GDM1 (cell line): ENCODE data around the gene CFAP77.
"Not testable (repeated sequence)": the region's sequence is repeated elsewhere in the genome, so short reads cannot be mapped to it uniquely, and the experiment has no call there.

Experiments used
- DNase-seq: peaks from one replicate; lab custom pipeline; 2025; lab: John Stamatoyannopoulos, UW

Gene CFAP77

DNA sequence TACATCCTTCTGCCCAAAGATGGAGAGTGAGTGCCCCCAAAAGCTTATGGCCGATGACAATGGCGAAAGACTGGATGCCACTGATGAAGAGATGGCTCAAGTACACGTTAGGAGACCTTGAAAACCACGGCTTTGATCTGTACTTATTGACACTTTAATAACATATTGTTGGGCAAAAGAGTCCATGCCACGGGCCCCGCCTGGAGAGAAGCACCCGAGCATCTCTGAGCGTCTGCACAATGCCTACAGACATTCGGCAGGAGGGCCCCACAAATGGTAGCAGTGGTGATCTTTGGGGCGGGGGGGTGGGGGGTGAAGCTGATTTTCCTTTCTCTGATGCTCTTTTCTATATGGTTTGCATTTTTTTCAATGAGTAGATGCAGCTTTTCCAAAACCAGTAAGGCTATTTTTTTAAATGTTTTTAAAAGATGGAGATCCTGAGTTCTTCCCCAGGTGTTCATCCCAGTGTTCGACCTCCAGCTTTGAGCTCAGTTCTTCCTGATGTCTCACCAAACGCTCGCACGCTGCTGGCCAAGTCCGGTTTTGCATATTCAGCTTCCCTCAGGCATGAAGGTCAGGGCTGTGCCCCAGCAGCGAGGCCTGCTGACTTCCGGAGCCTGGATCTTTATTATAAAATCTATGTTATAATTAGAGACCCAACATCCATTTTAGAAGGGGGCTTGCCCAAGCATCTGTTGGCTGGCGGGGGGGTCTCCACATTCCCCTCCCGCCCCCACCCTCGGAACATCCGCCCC is 138.1 kb downstream of the CFAP77 start:
- DNase-seq: no peak

DNA sequence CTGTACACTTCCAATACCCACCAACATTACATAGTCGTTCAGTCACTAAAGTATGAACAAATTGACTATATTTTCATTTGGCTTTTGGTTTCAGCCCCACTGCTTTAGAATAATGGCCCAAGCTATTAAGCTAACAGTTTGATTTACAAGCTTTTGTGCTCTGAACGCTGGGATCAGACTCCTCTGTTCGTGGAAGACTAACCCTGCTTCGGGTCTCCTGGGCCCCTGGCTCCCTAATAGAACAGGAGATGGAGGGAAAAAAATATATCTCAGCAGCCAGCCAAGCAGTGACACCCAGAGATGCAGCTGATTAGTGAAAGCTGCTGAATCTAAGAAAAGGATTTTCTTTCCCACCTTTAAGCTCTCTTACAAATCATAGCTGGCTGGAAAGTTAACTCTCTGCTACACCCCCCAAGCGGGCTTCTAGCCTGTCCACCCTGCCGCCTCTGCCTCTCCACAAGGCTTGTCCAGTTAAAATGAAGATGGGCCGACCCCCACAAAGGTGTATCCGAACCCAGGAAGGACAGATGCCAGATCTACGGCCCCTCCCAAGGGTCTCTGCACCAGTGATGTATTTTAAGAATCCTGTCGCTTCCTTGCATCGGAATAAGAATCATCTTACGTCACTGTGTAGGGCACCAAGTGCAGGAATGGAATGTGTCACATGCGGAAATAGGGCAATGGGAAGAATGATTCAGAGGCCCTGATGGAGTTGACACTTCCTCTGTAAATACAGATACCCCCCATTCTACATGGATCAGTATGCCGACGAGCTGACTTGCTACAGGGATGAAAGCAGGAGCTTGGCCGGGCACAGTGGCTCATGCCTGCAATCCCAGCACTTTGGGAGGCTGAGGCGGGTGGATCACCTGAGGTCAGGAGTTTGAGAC is 139.0 kb downstream of the CFAP77 start:
- DNase-seq: no peak

- DNase-seq: no peak
Observed at GRCh38 chr9:132551556-132551955, 141.5 kb downstream of the CFAP77 start.

DNA sequence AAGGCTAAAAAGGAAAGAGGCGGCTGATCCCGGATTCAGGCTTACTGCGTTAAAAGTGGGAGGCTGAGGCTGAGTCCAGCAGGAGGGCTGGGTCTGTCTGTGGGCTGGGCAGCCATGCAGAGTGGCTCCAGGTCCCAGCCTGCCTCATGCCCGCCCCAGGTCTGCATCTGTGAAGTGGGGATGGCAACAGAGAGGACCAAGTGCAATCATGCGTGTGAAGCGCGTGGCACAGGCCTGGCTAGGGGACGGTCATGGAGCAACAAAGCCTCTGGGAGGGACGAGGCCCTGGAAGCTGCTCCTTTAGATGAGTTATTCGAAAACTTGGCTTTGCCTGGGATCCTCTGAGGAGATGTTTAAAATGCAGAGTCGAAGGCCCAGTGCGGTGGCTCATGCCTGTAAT is 142.0 kb downstream of the CFAP77 start:
- DNase-seq: no peak

DNA sequence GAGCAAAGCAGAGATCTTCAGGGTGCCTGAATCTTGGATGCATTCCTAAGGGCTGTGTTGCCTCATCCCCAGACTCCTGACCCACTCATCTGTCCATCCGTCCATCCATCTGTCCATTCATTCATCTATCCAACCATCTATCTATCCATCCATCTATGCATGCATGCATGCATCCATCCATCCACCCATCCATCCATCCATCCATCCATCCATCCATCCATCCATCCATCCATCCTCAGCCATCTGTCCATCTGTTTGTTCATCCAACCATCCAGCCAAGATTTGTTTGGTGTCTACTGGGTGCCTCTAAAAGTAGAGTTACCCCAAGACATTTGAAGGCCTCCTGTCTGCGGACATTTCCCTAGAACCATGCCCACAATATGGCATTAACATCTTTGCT is 144.7 kb downstream of the CFAP77 start:
- DNase-seq: no peak

DNA sequence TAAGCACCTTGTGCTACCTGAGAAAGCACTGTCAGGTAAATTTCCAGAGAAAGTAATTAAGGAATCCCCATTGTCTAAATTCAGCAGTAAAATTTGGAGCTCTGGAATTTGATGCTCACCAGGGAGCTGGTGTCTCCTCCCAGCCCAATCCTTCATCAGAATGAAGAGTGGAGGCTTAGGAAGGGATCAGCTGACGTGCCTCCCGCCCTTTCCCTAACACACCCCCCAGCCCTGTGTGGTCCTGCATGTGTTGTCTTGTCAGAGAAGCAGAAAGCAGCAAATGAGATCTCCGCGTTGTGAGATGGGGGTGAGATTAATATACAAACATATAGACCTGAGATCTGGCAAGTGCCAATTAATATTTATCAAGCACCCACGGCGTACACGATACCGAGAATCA is 145.5 kb downstream of the CFAP77 start:
- no peak for DNase-seq

- DNase-seq: no peak
Observed at GRCh38 chr9:132556235-132556634, 146.2 kb downstream of the CFAP77 start.

GRCh38 chr9:132556714-132557113 is 146.7 kb downstream of the CFAP77 start:
- no peak for DNase-seq

- DNase-seq: no peak
Observed at GRCh38 chr9:132557159-132557558, 147.1 kb downstream of the CFAP77 start.

DNA sequence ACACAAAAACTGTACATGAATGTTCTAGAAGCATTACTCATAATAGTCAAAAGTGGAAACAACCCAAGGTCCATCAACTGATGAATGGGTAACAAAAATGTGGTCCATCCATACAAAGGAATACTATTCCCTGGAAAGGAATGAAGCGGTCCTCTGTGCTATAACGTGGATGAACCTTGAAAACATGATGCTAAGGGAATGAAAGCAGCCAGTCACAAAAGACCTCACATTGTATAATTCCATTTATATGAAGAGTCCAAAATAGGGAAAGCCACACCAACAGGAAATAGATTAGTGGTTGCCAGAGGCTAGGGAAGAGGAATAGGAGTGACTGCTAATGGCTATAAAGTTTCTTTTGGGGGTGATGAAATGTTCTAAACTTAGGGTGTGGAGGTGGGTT is 149.7 kb downstream of the CFAP77 start:
- DNase-seq: no peak

GRCh38 chr9:132560616-132561202 is 150.7 kb downstream of the CFAP77 start:
- DNase-seq: no peak

DNA sequence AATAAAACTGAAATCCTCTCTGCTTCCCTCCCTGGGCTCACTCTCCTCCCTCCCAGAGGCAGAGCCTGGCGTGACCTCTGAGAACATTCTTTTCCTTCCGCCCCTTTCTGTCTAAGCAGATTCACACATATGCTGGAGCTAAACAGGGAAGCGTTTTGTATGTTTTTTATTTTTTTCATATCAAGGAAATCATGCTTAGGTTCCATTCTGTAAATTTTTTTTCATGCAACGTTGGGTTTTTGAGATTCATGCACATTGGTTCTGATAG is 152.2 kb downstream of the CFAP77 start:
- no peak for DNase-seq

DNA sequence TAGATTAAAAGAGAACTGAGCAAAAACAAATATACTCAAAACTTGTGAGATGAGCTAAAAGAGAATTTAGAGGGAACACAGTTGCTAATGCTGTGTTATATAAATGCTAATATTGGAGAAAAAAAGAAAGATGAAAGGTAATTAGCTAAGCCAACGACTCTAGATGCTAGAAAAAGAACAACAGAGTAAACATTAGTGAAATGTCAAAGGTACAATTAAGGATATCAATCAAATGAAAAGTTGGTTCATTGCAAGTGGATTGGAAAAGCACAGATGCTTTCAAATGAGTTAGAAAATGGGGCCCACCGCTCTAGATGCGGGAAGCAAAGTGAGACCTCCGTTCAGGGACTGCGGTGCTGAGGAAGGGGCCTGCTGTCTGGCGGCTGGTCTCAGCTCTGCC is 154.5 kb downstream of the CFAP77 start:
- no peak for DNase-seq

- not testable (repeated sequence) for DNase-seq
Observed at GRCh38 chr9:132568787-132569186, 158.8 kb downstream of the CFAP77 start.

DNA sequence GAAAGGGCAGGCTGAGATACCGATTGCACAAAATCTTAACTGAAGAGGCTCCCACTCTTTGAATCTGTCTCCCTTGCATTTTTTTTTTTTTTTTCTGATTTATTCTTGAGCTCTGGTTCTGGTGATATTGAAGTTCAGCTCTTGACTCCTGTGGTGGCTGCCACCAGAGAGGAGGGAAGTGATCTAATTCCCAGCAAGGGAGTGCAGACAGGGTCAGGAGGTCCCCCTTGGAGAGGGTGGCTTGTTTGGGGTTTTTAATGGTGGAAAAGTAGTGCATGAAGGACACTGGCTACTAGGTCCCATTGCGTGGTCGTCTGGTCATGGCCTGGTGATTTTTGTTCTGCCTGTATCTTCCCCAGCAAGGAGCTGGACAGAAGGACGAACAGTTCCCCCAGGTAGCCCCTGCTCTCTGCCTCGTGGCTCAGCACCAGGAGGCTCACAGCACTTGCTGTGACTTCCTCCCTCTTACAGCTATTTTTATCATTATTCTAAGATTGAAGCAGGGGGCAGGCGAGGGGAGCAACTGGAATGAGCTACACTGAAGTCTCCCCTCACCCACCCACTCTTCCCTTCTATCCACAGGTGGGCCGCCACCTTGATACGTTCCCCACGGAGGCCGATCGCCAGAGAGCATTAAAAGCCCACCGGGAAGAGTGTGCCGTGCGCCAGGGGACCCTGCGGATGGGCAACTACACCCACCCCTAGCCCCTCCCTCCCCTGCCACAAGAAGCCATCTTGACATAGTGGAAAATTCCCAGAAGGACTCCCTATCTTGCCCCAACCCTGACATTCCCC is 162.0 kb downstream of the CFAP77 start:
- DNase-seq: no peak

- DNase-seq: no peak
Observed at GRCh38 chr9:132572921-132573320, 162.9 kb downstream of the CFAP77 start.

GRCh38 chr9:132575005-132575609 is 165.1 kb downstream of the CFAP77 start:
- peak; percentile 4 for DNase-seq

- no peak for DNase-seq
Observed at GRCh38 chr9:132575811-132576210, 165.8 kb downstream of the CFAP77 start.

- DNase-seq: no peak
Observed at GRCh38 chr9:132577119-132577518, 167.1 kb downstream of the CFAP77 start.

- no peak for DNase-seq
Observed at GRCh38 chr9:132578367-132578932, 168.4 kb downstream of the CFAP77 start.

GRCh38 chr9:132579427-132579798 is 169.4 kb downstream of the CFAP77 start:
- no peak for DNase-seq
